Glomerular endothelial cell (primary cell): ENCODE data around the gene PARL. TPM values are rescaled to one million over a fixed set of nuclear protein-coding genes. Genes with fewer than 3 reads are reported as not detected.
"Not testable (repeated sequence)": the region's sequence is repeated elsewhere in the genome, so short reads cannot be mapped to it uniquely, and the experiment has no call there.

Source experiments
- DNase-seq: peaks from one replicate; pipeline ENCODE4 v3.0.0-alpha.2; 2011; ENCODE audit warnings: low read depth, low spot score; ENCODE audit errors: extremely low read depth
- total RNA-seq: library from RNA; depleted of rRNA; stranded (reverse); fragments of >200 nt; gene quantifications from 2 replicates; pipeline ENCODE4 v1.2.3, GENCODE V29; 2015

Gene PARL
- total RNA-seq, 1 donor from 2014 or later = 29.6 TPM

DNA sequence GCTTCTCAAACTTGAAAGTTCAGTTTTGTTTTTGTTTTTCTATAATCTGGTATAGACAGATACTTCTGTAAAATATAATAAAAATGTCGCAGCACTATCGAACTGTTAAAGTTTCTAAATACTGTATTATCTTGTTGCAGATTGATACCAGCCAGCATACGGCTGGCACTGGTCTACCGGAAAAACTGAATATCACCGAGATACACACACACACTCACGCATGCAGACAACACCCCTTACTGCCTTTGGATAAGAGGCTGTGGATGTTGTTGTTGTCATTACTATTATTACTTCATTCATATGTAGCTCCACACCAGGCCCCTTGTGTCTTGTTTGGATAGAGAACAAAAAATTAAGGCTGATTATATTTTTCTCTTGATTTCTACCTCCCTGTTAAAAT is 91.7 kb downstream of the PARL start:
- no peak for DNase-seq

DNA sequence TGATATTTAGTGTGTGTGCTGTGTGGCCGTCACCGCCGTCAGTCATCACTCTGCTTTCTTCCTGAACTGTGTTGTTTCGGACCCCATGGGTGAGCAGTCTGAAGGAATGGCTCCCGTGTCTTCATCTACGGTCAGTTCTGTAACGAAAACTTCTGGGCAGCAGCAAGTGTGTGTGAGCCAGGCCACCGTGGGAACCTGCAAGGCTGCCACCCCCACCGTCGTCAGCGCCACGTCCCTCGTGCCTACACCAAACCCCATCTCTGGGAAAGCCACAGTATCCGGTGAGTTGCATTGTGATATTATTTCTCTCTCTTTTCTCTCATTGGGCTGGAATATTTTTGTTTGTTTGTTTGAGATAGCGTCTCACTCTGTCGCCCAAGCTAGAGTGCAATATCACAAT is 94.0 kb downstream of the PARL start:
- DNase-seq = no peak

DNA sequence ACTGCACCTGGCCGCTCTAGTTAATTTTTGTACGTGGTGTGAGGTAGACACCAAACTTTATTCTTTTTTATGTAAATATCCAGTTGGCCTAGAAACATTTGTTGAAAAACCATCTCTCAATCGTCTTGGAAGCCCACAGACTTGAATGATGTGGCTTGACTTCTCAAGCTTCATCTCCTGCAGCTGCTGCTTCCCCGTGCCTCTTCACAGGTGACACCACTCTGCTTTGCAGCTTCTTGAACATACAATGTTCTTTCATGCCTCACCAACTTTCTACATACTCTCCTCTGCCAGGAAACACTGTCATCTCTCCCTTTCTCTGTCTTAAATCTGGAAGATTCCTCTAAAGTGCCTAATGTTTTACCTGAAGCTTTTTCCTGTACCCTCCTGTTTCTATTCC is 94.9 kb downstream of the PARL start:
- no peak for DNase-seq

DNA sequence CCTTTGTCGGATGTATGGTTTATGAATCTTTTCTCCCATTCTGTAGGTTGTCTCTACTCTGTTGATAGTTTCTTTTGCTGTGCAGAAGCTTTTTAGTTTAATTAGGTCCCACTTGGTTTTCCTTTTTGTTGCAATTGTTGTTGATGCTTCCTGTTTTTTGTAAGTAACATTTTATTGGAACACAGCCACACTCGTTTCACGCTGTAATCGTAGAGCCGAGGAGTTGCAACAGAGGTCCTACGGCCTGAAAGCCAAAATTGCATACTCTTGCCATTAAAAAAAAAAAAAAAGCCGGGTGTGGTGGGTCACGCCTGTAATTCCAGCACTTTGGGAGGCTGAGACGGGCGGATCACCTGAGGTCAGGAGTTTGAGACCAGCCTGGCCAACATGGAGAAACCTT is 100.2 kb downstream of the PARL start:
- DNase-seq = not testable (repeated sequence)

DNA sequence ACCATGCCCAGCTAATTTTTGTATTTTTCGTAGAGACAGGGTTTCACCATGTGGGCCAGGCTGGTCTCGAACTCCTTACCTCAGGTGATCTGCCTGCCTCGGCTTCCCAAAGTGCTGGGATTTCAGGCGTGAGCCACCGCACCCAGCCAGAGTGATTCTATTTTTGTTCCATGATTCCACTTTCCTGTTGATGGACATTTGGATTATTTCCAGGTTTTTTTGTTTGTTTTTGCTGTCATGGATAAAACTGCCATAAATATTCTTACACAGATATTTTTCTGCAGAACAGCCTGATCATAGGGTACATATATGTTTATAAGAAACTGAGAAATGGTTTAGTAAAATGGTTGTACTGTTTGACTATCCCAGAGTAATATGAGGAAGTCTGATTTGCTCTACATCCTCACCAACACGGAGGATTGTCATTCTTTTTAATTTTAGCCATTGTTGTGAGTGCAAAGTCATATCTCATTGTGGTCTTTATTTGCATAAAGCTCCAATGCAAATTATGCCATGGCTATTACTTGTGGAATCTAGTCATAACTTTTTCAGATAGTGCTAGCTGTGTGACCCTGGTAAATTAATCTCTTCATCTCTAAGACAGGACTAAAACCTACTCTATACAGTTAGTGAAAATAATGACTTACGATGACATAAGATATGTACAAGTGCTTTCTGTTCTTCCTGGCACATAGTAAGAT is 102.0 kb downstream of the PARL start:
- DNase-seq = no peak

DNA sequence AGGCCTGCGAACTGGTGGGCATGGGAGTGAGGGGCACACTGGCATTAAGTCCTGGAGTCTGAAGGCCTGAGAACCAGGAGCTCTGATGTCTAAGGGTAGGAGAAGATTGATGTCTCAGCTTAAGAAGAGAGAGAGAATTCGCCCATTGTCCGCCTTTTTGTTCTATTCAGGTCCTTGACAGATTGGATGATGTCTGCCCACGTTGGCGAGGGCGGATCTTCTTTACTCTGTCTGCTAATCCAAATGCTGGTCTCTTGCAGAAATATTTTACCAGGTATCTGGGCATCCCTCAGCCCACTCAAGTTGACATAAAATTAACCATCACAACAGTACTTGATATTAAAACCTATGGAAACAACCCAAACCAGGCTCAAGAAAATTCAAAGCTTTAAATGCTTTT is 103.4 kb downstream of the PARL start:
- DNase-seq = no peak

DNA sequence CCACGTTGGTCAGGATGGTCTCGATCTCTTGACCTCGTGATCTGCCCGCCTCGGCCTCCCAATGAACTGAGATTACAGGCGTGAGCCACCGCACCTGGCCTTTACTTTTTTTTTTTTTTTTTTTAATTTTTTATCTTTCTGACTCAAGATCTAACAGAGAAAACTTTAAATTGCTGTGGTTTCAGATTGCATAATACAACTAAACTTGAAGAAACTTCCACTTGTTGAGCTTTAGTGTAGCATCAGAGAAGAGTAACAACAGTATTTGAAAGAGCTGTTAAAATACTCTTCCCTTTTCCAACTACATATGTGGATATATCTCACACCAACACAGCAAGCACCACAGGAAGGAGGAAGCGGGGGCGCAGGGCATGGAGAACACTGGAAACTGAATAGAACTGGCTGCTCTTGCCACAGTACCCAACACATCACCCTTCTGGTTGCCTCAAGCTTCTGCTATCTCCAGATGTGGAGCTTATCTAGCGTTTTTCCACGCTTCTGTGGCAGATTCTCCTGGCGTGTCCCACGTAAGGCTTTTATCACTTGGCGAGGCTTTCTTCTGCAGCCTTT is 104.7 kb downstream of the PARL start:
- DNase-seq = no peak

Other genes starting within 250 kb of the PARL start
- 53.6 and 78.8 TPM in 2 replicates for gene KLHL24, start 249.3 kb downstream of the PARL start, total RNA-seq
- 36.3 and 54.5 TPM in 2 replicates for gene YEATS2, start 187.1 kb downstream of the PARL start, total RNA-seq
- gene MAP6D1, start 59.3 kb downstream of the PARL start, total RNA-seq = 5.3 and 10.0 TPM in 2 replicates
- 6.3 and 12.2 TPM in 2 replicates for gene ABCC5, start 133.0 kb upstream of the PARL start, total RNA-seq
- not detected in 2 replicates for gene HTR3D, start 146.9 kb upstream of the PARL start, total RNA-seq
- not detected in 2 replicates for gene HTR3C, start 168.2 kb upstream of the PARL start, total RNA-seq
- not detected in 2 replicates for gene HTR3E, start 212.2 kb upstream of the PARL start, total RNA-seq